Mononuclear cell (primary cell): ENCODE results near the gene KDM4B. TPM values are rescaled to one million over a fixed set of nuclear protein-coding genes. Genes with fewer than 3 reads are reported as not detected.

ENCODE experiments used
- H3K27me3 ChIP-seq: 2 replicates; pipeline ENCODE4 v1.6.0; 2011; ENCODE audit warnings: low read length, control low read depth; ENCODE audit not compliant: insufficient read depth
- H3K4me1 ChIP-seq: 2 replicates; pipeline ENCODE4 v1.5.1; 2011; ENCODE audit warnings: mild to moderate bottlenecking, low read length, control low read depth; ENCODE audit not compliant: insufficient read depth
- H3K4me3 ChIP-seq: 2 replicates; pipeline ENCODE4 v1.5.1; 2011; ENCODE audit warnings: mild to moderate bottlenecking, low read length, moderate library complexity
- H3K9me3 ChIP-seq: 2 replicates; pipeline ENCODE4 v1.5.1; 2011; ENCODE audit warnings: low read depth, mild to moderate bottlenecking, control low read depth, low read length
- total RNA-seq: library from RNA; depleted of rRNA; stranded (reverse); fragments of >200 nt; gene quantifications from one replicate; pipeline ENCODE4 v1.2.3, GENCODE V29; 2012

The KDM4B gene
- total RNA-seq, 1 donor: 17.9 TPM

DNA sequence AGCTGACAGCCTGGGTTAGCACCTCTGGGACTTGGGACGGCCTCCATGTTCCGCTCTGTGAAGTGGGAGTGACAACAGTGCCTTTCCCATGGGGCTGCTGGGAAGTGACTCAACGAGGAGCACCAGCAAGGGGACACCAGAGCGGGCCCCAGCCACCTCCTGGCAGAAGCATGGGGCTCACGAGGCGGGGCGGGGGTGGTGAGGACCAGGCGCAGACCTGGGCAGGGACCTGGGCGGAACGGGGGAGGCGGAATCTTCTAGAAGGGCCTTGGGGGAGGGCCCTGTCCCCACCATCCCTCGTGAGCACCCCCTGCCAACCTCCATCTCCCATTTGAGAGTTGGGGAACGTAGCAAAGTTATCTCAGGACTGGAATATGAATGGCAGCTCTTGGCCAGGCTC is 37.9 kb downstream of the KDM4B start:
- H3K4me3 ChIP-seq: no peak overlapping the region
- H3K9me3 ChIP-seq: no peaks in the 10 kb centered on the region
- H3K4me1 ChIP-seq: no peaks in the 10 kb centered on the region
- H3K27me3 ChIP-seq: no peaks in the 10 kb centered on the region

DNA sequence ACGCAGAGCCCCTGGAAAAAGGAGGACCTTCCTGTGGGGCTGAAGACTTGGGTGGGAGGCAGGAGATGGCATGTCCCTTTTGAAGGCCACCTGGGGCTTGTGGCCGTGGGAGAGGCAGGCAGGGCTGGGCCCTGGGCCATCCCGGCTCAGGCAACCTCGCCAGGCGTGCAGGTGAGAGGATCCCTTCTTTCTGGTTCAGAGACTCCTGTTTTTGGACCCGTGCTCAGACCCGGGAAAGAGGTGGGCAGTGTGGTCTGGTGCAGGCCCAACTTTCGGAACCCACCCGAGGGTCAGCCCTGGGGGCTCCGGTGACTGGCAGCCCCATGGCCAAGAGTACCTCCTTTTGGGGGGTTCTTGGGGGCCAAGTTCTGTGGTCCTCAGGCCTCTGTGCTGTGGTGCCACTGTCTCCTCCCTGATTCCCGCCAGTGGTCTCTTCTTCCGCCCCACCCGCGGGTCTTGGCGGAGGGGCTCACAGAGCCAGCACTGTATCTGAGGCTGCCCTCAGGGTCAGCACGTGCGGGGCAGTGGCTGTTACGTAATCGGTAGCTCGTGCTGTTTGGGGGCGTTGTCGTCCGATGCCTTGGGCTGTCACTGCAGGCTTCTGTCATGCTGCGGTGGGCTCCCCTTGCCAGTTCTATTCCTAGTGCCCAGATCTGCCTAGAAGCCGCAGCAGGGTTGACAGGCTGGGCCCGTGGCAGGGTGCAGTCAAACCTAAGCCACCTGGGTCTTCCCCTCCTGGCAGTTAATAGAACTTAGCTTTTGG is 42.7 kb downstream of the KDM4B start:
- H3K4me3 ChIP-seq: no peak overlapping the region
- no peaks in the 10 kb centered on the region for H3K27me3 ChIP-seq
- no peaks in the 10 kb centered on the region for H3K4me1 ChIP-seq
- no peaks in the 10 kb centered on the region for H3K9me3 ChIP-seq

DNA sequence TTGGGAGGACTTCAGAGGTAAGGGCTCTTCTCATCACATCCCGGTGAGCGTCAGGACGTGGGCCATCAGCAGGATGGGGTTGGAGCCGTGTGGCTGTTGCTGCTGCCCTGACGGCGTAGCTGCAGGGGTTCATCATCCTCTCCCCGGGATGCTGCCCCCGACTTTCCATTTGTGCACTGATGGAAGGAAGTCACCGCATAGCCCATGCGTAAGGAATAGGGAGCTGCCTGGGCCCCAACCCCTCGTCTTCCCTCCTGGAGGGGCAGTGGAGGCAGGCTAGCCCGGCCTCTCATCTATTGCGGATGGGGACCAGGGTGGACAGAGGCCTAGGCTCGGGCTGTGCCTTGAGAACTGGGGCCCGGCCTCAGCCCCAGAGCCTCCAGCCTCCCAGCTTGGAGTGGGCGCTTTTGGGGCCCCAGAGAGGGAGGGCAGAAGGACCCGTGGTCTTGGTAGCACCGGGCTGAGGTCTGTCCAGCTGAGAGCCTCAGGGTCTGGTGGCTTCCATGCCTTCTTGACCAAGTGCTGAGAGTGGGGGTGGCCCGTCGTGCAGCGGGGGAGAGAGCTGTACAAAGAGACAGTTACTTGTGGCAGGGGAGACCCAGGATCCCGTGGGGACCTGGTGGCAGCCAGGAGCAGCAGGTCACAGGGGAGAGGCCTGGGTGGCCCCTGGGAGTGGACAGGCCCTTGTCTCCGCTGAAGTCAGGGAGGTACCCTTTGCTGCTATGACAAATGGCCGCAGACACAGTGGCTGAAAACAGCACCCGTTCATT is 44.0 kb downstream of the KDM4B start:
- Histone ChIP-seq H3K9me3 (no peaks in the 10 kb centered on the region), H3K4me3 (no peak overlapping the region), H3K4me1 (no peaks in the 10 kb centered on the region), H3K27me3 (no peaks in the 10 kb centered on the region)

DNA sequence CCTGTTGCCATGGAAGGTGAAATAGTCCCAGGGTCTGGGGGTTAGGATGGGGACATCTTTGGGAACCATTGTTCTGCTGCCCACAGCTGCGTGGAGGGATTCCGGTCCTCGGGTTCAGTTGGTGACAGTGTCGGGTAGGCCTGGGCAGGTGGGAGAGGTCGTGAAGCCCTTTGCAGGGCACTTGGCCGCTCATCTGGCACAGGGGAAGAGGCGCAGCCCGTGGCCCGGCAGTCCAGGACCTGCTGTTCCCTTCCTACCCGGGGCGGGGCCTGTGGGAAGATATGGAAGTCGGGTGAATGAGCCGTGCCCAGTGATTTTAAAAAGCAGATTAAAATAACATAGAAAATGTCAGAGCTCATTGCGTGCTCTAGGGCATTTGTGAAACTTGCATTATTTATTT is 44.8 kb downstream of the KDM4B start:
- Histone ChIP-seq H3K27me3 (no peaks in the 10 kb centered on the region), H3K9me3 (no peaks in the 10 kb centered on the region), H3K4me3 (no peak overlapping the region), H3K4me1 (no peaks in the 10 kb centered on the region)

DNA sequence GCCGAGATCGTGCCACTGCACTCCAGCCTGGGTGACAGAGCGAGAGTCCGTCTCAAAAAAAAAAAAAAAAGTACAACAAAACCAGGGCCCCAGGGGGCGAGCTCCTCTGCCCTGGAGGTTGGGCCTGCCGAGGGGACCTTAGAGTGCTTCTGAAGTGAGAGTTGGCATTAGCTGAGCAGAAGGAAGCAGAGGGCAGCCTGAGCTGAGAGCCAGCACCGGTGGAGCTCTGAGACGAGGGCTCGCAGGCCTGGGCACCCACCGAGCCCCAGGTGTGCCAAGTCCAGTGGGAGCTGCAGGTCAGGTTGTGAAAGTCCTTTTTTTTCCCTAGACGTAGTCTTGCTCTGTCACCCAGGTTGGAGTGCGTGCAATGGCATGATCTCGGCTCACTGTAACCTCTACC is 46.0 kb downstream of the KDM4B start:
- H3K9me3 ChIP-seq: no peaks in the 10 kb centered on the region
- H3K4me1 ChIP-seq: no peaks in the 10 kb centered on the region

DNA sequence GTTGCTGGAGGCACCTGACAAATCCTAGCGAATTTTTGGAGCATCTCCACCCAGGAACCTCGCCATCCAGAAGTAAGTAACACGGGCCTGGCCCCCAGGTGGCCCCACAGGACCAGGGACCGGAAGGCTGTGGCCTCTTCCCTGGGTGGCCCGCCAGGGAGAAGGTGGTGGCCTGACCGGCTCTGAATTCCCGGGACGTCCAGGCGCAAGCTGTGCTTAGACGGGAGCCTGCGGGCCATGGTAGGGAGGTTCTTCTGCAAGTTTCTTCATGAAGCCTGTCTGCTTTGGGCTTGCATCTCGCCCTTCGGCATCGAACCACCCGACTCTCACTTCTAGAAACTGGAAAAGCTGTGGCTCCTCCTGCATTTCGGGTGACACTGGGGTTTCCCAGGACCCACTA is 47.4 kb downstream of the KDM4B start:
- H3K9me3 ChIP-seq: no peaks in the 10 kb centered on the region
- no peaks in the 10 kb centered on the region for H3K27me3 ChIP-seq
- H3K4me1 ChIP-seq: no peaks in the 10 kb centered on the region
- no peak overlapping the region for H3K4me3 ChIP-seq

More for the DNA sequence above, 46.0 kb downstream of the KDM4B start:
- Histone ChIP-seq H3K4me3 (no peak overlapping the region), H3K27me3 (no peaks in the 10 kb centered on the region)

DNA sequence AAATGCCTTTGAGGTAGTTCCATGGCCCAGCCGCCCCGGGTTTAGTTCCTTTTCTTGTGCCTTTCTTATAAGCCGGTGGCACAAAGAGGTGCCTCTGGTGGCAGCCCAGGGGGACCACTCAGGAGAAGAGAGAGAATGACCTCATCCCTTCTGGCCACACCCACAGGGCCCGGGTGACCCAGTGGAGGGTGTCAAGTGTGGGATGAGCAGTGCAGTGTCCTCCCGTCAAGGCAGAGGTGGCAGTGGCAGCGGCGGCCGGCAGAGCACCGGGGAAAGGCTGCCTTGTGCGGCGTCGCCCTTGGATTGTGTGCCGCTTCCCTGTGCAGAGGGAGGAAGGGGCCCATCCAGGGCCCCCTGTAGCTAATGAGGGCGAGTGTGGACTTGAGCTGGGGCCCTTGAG is 47.9 kb downstream of the KDM4B start:
- Histone ChIP-seq H3K4me3 (no peak overlapping the region), H3K27me3 (no peaks in the 10 kb centered on the region), H3K9me3 (no peaks in the 10 kb centered on the region), H3K4me1 (no peaks in the 10 kb centered on the region)

DNA sequence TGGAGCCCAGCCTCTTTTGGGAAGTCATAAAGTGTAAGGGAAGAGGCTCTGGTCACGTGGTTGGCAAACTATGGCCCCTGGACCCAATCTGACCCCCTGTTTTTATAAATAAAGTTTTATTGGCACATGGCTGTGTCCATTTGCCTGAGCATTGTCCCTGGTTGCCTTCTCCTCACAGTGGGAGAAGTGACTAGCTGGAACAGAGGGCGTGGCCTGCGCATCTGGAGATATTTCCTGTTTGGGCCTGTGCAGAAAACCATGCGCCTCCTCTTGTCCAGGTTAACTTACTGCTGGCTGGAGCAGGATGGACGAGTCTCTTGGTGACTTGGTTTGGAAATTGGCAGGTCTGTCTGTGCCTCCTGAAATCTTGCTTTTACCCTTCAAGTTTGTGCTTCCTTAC is 48.3 kb downstream of the KDM4B start:
- Histone ChIP-seq H3K4me1 (no peaks in the 10 kb centered on the region), H3K4me3 (no peak overlapping the region), H3K27me3 (no peaks in the 10 kb centered on the region), H3K9me3 (no peaks in the 10 kb centered on the region)

DNA sequence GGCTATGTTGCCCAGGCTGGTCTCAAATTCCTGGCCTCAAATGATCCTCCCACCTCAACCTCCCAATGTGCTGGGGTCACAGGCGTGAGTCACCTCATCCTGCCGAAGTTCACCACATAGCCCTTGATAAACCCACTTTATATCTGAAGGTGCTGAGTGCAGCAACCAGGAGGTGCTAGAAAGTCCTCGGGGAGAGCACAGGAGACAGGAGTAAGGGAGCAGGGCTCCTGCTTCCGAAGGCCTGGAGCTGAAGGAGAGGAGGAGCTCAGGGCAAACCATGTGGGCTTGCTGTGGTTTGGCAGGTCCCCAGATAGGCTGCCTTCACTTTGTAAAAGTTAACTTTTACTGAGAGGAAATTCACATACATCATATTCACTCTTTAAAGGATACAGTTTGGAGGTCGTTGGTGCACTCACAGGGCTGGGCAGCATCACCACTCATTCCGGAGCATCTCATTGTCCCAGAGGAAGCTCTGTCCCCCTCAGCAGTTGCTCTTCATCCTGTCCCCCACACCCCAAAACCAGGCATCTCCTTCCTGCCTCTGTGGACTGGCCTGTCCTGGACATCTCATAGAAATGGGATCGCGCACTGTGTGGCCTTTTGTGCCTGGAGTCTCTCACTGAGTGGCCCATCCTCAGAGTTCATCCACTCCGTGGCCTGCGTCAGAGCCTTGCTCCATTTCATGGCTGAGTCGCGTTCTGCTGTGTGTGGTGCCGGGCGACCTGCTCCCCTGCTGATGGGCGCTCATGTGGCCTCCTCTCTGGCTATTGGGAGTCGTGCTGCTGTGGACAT is 49.5 kb downstream of the KDM4B start:
- H3K4me1 ChIP-seq: no peaks in the 10 kb centered on the region
- no peaks in the 10 kb centered on the region for H3K9me3 ChIP-seq
- H3K27me3 ChIP-seq: no peaks in the 10 kb centered on the region
- no peak overlapping the region for H3K4me3 ChIP-seq

DNA sequence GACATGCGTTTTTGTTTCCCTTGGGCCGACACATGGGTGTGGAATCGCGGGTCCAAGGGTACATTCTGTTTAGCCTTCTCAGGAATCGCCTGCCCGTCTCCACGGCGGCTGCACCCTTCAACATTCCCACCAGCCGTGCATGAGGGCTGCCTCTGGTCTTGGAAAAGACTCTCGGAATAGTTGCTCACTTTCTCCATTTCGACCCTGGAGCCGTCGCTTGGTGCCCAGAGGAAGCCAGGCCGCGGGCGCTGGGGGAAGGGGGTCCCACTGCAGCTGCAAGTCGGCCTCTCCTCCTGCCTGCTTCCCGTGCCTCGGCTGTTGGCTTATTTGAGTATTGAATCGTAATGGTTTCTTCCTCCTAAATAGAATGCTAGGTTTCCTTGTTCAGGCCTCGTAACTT is 51.5 kb downstream of the KDM4B start:
- Histone ChIP-seq H3K27me3 (no peaks in the 10 kb centered on the region), H3K4me3 (no peak overlapping the region), H3K9me3 (no peaks in the 10 kb centered on the region), H3K4me1 (no peaks in the 10 kb centered on the region)

DNA sequence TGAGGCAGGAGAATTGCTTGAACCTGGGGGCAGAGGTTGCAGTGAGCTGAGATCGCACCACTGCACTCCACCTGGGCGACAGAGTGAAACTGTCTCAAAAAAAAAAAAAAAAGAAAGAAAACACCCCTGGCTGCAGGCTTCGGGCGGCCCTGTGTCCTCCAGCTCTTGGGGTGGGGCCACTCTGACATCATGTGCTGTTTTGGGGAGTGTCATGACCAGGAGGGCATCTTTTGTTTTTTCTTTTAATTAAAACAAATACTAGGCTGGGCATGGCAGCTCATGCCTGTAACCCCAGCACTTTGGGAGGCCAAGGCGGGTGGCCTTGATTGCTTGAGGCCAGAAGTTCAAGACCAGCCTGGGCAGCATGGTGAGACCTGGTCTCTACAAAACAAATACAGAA is 52.1 kb downstream of the KDM4B start:
- no peak overlapping the region for H3K4me3 ChIP-seq
- H3K27me3 ChIP-seq: no peaks in the 10 kb centered on the region
- no peaks in the 10 kb centered on the region for H3K9me3 ChIP-seq
- no peaks in the 10 kb centered on the region for H3K4me1 ChIP-seq

DNA sequence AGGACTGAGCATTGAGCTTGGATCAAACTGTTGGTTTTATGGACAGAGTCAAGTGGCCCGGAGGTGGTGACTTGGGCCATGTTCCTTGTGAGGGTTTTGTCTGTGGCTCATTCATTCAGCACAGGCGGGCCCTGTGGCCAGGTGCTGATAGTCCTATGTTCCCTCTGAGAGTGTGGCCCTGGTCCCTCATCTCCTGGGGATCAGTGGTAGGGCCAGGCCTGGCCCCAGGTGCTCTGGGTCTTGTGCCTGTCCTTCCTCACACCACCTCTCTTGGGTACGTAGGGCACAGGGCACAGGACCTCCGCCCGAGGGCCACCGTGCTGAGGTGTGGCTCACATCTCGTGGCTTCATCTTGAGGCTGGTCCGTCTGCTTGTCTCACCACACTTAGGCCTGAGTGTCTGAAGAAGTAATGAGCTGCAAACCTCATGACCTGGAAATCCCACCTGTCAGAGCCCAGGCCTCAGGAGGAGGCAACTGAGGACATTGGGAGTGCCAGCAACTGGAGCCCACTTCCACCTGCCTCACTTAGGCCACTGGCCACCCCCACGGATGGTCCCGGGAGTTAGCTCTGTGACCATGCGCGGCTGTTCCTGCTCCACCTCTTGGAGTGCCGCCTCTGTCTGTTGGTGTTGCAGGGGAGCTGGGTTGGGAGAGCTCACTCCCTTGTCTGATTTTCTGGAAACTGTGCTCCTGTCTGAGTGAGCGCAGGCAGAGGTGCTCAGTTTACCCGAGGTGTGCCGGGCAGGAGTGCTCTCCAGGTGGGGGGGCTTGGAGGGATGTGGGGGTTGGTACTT is 53.4 kb downstream of the KDM4B start:
- Histone ChIP-seq H3K27me3 (no peaks in the 10 kb centered on the region), H3K4me1 (no peaks in the 10 kb centered on the region), H3K4me3 (no peak overlapping the region), H3K9me3 (no peaks in the 10 kb centered on the region)

DNA sequence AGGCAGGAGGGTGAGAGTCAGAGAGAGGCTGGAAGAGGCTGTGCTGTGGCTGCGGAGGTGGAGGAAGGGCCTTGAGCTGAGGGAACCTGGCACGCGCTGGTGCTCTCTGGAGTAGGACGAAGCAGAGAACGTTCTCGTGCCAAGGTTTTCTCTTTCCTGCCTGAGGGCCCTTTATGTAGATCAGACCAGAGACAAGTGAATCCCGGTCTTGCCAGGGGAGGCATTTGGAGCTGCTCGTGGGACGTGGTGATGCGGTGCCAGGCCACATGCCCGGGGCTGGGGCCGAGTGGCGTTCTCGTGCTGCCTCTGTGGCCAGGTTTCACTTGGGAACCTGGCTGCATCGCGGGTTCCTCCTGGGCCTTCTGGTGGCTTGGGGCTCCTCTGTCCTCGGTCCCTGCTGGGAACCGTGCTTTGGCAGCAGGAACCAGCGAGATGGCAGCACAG is 54.2 kb downstream of the KDM4B start:
- Histone ChIP-seq H3K4me1 (no peaks in the 10 kb centered on the region), H3K9me3 (no peaks in the 10 kb centered on the region), H3K27me3 (no peaks in the 10 kb centered on the region), H3K4me3 (no peak overlapping the region)

DNA sequence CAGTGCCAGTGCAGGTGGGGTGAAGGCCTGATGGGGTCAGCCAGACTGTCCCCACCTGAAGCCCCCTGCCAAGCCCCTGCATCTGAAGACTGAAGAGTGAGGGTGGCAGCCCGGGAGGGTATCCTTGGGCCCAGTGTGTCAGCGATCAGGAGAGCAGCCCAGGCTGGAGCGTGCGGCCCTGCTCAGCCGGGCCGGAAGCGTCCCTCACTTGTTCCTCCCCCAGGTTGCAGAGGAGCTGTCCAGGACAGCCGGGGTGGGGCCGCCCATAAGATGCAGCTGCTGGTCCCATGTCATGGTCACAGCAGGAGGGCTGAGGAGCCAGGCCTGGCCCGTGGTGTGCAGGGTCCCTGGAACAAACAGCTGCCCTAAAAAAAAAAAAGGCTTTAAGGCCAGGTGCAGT is 55.4 kb downstream of the KDM4B start:
- no peaks in the 10 kb centered on the region for H3K4me1 ChIP-seq
- H3K4me3 ChIP-seq: no peak overlapping the region
- H3K9me3 ChIP-seq: no peaks in the 10 kb centered on the region
- no peaks in the 10 kb centered on the region for H3K27me3 ChIP-seq
